Memory B cell (primary cell): Measurements from ENCODE around the gene EME1.
A peak's percentile ranks its signal among the peaks of the same experiment; 100 is the strongest.
"Not testable (repeated sequence)": the region's sequence is repeated elsewhere in the genome, so short reads cannot be mapped to it uniquely, and the experiment has no call there.

ENCODE experiments used
- ATAC-seq: fragments of 150-1000 bp; cut with Tn5 transposase; 2 replicates; pipeline ENCODE4 v1.10.0; 2021; ENCODE audit warnings: low read depth, mild to moderate bottlenecking, moderate library complexity
- DNase-seq, 2 donors: peaks; one replicate each; pipeline ENCODE4 v3.0.0; 2022; ENCODE audit warnings: low spot score in 2 of 2
- H3K27ac Mint-ChIP-seq: one replicate; pipeline ENCODE4 v1.8.0; 2022; ENCODE audit warnings: mild to moderate bottlenecking, moderate library complexity, mixed read lengths
- H3K27me3 Mint-ChIP-seq: one replicate; pipeline ENCODE4 v1.8.0; 2022; ENCODE audit warnings: mixed read lengths
- H3K36me3 Mint-ChIP-seq: one replicate; pipeline ENCODE4 v1.8.0; 2022; ENCODE audit warnings: mild to moderate bottlenecking, mixed read lengths
- H3K4me1 Mint-ChIP-seq: one replicate; pipeline ENCODE4 v1.8.0; 2022; ENCODE audit warnings: mixed read lengths
- H3K4me3 Mint-ChIP-seq: one replicate; pipeline ENCODE4 v1.8.0; 2022; ENCODE audit warnings: mild to moderate bottlenecking, moderate library complexity, mixed read lengths
- H3K9me3 Mint-ChIP-seq: one replicate; pipeline ENCODE4 v1.8.0; 2022; ENCODE audit warnings: mixed read lengths

The EME1 gene

GRCh38 chr17:50381920-50382319 lies 8.9 kb downstream of the EME1 start:
- Mint-ChIP-seq H3K27me3 (no peaks in the 10 kb centered on the region), H3K4me3 (no peak overlapping the region), H3K4me1 (peaks cover 3% of the 10 kb centered on the region), H3K27ac (no peak overlapping the region), H3K36me3 (peaks cover 25% of the 10 kb centered on the region), H3K9me3 (no peaks in the 10 kb centered on the region)
- ATAC-seq = no peak
- DNase-seq = no peak

- no peaks in the 10 kb centered on the region for H3K9me3 Mint-ChIP-seq
- H3K27me3 Mint-ChIP-seq = no peaks in the 10 kb centered on the region
- ATAC-seq (no peak), DNase-seq (no peak)
- H3K36me3 Mint-ChIP-seq = peaks cover 33% of the 10 kb centered on the region
- no peak overlapping the region for H3K4me3 Mint-ChIP-seq
- no peak overlapping the region for H3K27ac Mint-ChIP-seq
- H3K4me1 Mint-ChIP-seq = peaks cover 3% of the 10 kb centered on the region
Measured at GRCh38 chr17:50382931-50383330, 9.9 kb downstream of the EME1 start.

- Mint-ChIP-seq H3K4me1 (peaks cover 8% of the 10 kb centered on the region), H3K4me3 (no peak overlapping the region), H3K9me3 (no peaks in the 10 kb centered on the region), H3K27ac (no peak overlapping the region), H3K27me3 (no peaks in the 10 kb centered on the region), H3K36me3 (peaks cover 44% of the 10 kb centered on the region)
- DNase-seq = no peak
- ATAC-seq = no peak
Measured at GRCh38 chr17:50386510-50386909, 13.5 kb downstream of the EME1 start.

GRCh38 chr17:50388728-50389127 lies 15.7 kb downstream of the EME1 start:
- Mint-ChIP-seq H3K27ac (no peak overlapping the region), H3K27me3 (no peaks in the 10 kb centered on the region), H3K4me1 (peaks cover 15% of the 10 kb centered on the region), H3K36me3 (peaks cover 50% of the 10 kb centered on the region), H3K9me3 (no peaks in the 10 kb centered on the region), H3K4me3 (no peak overlapping the region)
- DNase-seq (no peak), ATAC-seq (no peak)

GRCh38 chr17:50389534-50389933 lies 16.5 kb downstream of the EME1 start:
- H3K4me3 Mint-ChIP-seq = no peak overlapping the region
- no peaks in the 10 kb centered on the region for H3K27me3 Mint-ChIP-seq
- no peak for ATAC-seq
- peaks cover 51% of the 10 kb centered on the region for H3K36me3 Mint-ChIP-seq
- peaks cover 19% of the 10 kb centered on the region for H3K4me1 Mint-ChIP-seq
- no peak for DNase-seq
- no peak overlapping the region for H3K27ac Mint-ChIP-seq
- H3K9me3 Mint-ChIP-seq = no peaks in the 10 kb centered on the region

- Mint-ChIP-seq H3K4me3 (no peak overlapping the region), H3K36me3 (peaks cover 33% of the 10 kb centered on the region), H3K9me3 (no peaks in the 10 kb centered on the region), H3K4me1 (peaks cover 30% of the 10 kb centered on the region), H3K27ac (peak overlapping the region; percentile 43), H3K27me3 (no peaks in the 10 kb centered on the region)
- no peak for ATAC-seq
- no peak for DNase-seq
Measured at GRCh38 chr17:50392621-50393020, 19.6 kb downstream of the EME1 start.

- no peak overlapping the region for H3K27ac Mint-ChIP-seq
- peaks cover 33% of the 10 kb centered on the region for H3K4me1 Mint-ChIP-seq
- no peaks in the 10 kb centered on the region for H3K9me3 Mint-ChIP-seq
- no peak overlapping the region for H3K4me3 Mint-ChIP-seq
- H3K36me3 Mint-ChIP-seq = peaks cover 26% of the 10 kb centered on the region
- DNase-seq (no peak), ATAC-seq (no peak)
- no peaks in the 10 kb centered on the region for H3K27me3 Mint-ChIP-seq
Measured at GRCh38 chr17:50393700-50394099, 20.7 kb downstream of the EME1 start.

GRCh38 chr17:50394711-50395110 lies 21.7 kb downstream of the EME1 start:
- peaks cover 33% of the 10 kb centered on the region for H3K4me1 Mint-ChIP-seq
- peak overlapping the region; percentile 41 for H3K27ac Mint-ChIP-seq
- no peak for DNase-seq
- ATAC-seq = no peak
- no peaks in the 10 kb centered on the region for H3K27me3 Mint-ChIP-seq
- peak overlapping the region; percentile 27 for H3K4me3 Mint-ChIP-seq
- peaks cover 24% of the 10 kb centered on the region for H3K36me3 Mint-ChIP-seq
- H3K9me3 Mint-ChIP-seq = no peaks in the 10 kb centered on the region

GRCh38 chr17:50396261-50397110 lies 23.5 kb downstream of the EME1 start:
- DNase-seq = no peak
- peaks cover 28% of the 10 kb centered on the region for H3K4me1 Mint-ChIP-seq
- ATAC-seq = no peak

GRCh38 chr17:50397111-50397918 lies 24.3 kb downstream of the EME1 start, which contains the start of gene LRRC59:
LRRC59 (minus strand) TSS chr17:50397523; CDS start chr17:50397317, 206 bp downstream.
- no peaks in the 10 kb centered on the region for H3K27me3 Mint-ChIP-seq
- ATAC-seq = peak; percentile 97

More at GRCh38 chr17:50396261-50397110, 23.5 kb downstream of the EME1 start:
- Mint-ChIP-seq H3K27ac (peak overlapping the region; percentile 87), H3K4me3 (peak overlapping the region; percentile 93), H3K9me3 (no peaks in the 10 kb centered on the region), H3K27me3 (no peaks in the 10 kb centered on the region), H3K36me3 (peaks cover 20% of the 10 kb centered on the region)

GRCh38 chr17:50397919-50398285 lies 24.9 kb downstream of the EME1 start:
- no peaks in the 10 kb centered on the region for H3K9me3 Mint-ChIP-seq
- peak overlapping the region; percentile 93 for H3K4me3 Mint-ChIP-seq
- H3K27ac Mint-ChIP-seq = peak overlapping the region; percentile 87
- DNase-seq (no peak), ATAC-seq (no peak)
- H3K4me1 Mint-ChIP-seq = peaks cover 25% of the 10 kb centered on the region
- no peaks in the 10 kb centered on the region for H3K27me3 Mint-ChIP-seq
- H3K36me3 Mint-ChIP-seq = peaks cover 16% of the 10 kb centered on the region

More at GRCh38 chr17:50397111-50397918, 24.3 kb downstream of the EME1 start, which contains the start of gene LRRC59:
- Mint-ChIP-seq H3K27ac (peak within 1 kb of the TSS; percentile 87), H3K9me3 (no peaks in the 10 kb centered on the region), H3K4me1 (peaks cover 25% of the 10 kb centered on the region), H3K36me3 (peaks cover 17% of the 10 kb centered on the region), H3K4me3 (peak within 1 kb of the TSS; percentile 93)
- peak; percentile 97 to 99 for DNase-seq

GRCh38 chr17:50398672-50399071 lies 25.6 kb downstream of the EME1 start:
- not testable (repeated sequence) for DNase-seq, H3K27me3 Mint-ChIP-seq, H3K36me3 Mint-ChIP-seq, H3K9me3 Mint-ChIP-seq, H3K4me3 Mint-ChIP-seq, ATAC-seq, H3K27ac Mint-ChIP-seq
- peaks cover 21% of the 10 kb centered on the region for H3K4me1 Mint-ChIP-seq

GRCh38 chr17:50399591-50399990 lies 26.6 kb downstream of the EME1 start:
- not testable (repeated sequence) for H3K27ac Mint-ChIP-seq, H3K27me3 Mint-ChIP-seq, ATAC-seq, H3K4me3 Mint-ChIP-seq, DNase-seq, H3K36me3 Mint-ChIP-seq, H3K9me3 Mint-ChIP-seq
- peaks cover 17% of the 10 kb centered on the region for H3K4me1 Mint-ChIP-seq

- H3K27me3 Mint-ChIP-seq = peaks cover 12% of the 10 kb centered on the region
Measured at GRCh38 chr17:50405351-50405750, 32.3 kb downstream of the EME1 start.

More at GRCh38 chr17:50405351-50405750, 32.3 kb downstream of the EME1 start:
- ATAC-seq, DNase-seq, H3K9me3 Mint-ChIP-seq, H3K27ac Mint-ChIP-seq, H3K4me1 Mint-ChIP-seq, H3K4me3 Mint-ChIP-seq, H3K36me3 Mint-ChIP-seq: not testable (repeated sequence)
